Suppressor macrophage treated with lipopolysaccharide for 4 hours (primary cell): ENCODE measurements around the gene CD300LB.
"Not testable (repeated sequence)": the region's sequence is repeated elsewhere in the genome, so short reads cannot be mapped to it uniquely, and the experiment has no call there.

ENCODE experiments used
- DNase-seq: peaks from one replicate; pipeline ENCODE4 v3.0.0-alpha.2; 2020

Gene CD300LB

DNA sequence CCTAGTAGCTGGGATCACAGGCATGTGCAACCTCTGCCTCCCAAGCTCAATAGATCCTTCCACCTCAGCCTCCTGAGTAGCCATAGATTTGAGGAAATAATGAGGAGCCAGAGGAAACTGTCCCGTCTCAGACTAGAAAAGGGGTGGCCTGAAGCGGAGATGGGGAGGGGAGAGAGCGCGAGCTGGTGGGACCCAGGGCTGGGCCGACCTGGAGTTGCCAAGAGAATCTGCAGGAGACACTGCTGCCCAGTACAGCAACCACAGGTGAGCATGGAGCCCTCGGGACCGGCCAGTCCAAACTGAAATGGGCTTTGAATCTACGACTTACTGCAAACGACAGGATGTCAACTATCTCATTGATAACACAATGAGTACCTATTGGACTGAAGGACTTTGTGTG, 40.6 kb downstream of the CD300LB start:
- DNase-seq, result no peak

DNA sequence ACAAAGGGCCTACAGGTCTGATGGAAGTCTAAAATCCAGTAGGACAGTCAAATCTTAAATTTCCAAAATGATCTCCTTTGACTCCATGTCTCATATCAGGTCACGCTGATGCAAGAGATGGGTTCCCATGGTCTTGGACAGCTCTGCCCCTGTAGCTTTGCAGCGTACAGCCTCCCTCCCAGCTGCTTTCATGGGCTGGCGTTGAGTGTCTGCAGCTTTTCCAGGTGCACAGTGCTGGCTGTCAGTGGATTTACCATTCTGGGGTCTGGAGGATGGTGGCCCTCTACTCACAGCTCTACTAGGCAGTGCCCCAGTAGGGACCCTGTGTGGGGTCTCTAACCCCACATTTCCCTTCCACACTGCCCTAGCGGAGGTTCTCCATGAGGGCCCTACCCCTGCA, 43.0 kb downstream of the CD300LB start:
- not testable (repeated sequence) for DNase-seq

DNA sequence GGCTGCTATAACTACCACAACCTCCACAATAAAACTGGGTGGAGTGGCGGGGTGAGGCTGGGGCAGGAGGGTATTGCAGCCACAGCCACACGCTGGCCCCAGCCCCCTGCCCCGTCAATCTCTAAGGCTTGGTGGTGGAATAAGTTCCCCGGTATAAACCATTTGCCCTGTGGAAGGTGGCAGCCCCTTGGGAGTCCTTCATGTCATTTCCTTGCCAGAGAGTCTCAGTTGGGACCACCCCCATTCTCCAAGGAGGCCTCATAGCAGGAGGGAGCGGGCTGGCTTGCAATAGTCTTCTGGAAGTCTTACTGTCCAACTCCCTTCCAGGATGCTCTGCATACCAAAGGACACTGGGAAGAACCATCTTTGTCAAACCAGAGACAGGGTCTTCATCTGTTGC, 45.4 kb downstream of the CD300LB start:
- DNase-seq, result no peak

DNA sequence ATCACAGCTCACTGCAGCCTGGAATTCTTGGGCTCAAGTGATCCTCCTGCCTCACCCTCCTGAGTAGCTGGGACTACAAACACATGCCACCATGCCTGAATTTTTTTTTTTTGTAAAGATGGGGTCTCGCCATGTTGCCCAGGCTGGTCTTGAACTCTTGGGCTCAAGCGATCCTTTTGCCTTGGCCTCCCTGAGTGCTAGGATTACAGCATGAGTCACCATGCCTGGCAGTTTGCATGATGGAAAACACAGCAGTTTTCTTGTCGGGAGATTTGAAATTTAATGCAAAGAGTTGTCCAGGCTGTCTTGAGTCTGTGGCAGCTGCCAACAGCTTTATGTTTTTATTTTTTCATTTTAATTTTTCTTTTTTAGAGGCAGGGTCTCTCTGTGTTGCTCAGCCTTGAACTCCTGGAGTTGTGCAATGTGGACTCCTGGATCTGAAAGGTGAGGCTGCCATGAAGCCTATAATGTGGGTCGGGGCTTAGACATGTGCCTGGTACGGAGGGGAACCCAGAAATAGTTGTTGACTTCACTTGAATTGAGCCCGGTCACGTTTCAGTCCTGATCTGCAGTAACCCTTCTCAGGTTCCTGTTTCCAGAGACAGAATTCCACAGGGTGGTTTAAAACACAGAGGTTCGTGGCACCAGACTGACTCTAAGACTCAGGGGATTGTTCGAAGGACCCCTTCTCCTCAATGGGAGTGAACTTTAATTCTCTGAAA, 46.1 kb downstream of the CD300LB start:
- DNase-seq, result no peak

DNA sequence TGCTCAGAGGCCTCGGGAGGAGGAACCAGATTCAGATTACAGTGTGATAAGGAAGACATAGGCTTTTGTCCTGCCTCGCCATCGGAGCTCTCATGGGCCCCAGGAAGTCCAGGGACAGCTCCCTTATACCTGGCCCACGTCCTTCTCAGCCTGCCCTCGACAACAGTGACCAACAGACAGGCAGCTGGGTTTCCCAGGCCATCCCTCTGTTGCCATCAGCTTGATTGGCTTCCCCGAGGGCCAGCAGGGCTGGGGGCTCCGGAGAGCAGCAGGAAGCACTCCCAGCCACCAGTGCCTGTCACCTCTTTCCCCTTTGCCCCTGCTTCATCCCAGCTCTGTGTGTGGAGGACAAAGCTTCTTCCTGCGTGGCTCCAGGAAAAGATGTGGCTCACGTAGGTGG, 47.2 kb downstream of the CD300LB start:
- DNase-seq, result no peak

DNA sequence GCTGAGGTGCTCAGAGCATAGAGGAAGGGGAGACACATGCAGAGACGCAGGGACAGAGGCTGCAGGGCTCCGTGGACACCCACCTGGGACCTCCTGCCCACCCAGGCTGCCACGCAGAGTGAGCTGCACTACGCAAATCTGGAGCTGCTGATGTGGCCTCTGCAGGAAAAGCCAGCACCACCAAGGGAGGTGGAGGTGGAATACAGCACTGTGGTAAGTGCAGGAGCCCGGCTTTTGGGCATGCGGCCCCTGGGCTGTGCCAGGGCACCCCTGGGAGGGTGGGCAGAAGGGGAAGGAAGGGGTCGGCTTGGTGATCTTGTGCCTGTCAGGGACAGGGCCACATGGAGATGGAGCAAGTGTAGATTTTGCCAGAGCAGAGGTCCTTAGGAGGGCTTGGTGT, 49.7 kb downstream of the CD300LB start:
- DNase-seq, result no peak

DNA sequence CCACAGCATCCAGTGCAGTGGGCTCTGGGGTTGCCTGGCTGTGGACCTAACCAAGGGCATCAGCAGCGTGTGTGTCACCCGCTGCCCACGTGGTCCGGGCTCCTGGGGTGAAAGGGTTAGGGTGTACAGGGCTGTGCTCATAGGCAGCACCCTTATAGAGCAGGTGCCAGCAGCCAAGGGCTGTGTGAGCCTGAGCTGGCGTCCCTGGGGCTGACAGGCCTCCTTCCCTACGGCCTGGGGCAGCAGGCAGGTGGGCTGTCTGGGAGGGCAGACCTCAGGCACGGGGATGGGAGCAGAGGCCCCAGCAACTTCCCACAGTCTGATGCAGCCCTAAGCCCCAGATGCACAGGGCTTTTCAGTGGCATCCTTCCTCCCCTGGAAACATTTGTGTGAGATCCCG, 51.0 kb downstream of the CD300LB start:
- DNase-seq, result no peak

DNA sequence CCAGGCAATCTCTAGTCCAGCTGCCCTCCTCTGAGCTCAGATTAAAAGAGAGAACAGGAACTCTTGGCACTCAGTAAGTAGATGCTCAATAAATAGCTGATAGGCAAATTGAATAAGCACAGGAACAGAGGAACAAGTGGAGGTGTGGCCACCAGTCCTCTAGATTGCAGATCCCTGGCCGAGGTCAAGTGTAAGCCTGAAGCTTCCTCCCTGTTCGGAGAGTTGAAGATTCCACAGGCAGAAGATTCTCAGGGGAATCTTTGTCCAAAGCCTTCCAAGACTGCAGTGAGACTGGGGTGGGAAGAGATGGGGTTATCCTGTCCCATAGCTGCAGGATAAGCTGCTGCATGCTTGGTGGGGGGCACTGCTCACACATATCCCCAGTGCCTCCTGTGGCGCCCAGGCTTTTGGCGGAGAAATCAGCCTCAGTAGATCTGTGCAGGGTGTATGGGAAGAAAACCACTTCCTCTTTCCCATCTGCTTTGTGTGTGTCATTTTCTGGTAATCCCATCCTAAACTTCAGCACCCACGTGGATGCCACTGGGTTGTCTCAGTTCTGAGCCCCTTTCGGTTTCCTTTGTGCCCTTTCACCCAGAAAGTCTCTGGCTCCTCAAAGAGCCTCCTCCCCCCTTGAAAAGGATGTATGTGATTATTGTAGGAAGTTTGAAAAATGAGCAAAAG, 52.7 kb downstream of the CD300LB start:
- DNase-seq, result peak; percentile 96

DNA sequence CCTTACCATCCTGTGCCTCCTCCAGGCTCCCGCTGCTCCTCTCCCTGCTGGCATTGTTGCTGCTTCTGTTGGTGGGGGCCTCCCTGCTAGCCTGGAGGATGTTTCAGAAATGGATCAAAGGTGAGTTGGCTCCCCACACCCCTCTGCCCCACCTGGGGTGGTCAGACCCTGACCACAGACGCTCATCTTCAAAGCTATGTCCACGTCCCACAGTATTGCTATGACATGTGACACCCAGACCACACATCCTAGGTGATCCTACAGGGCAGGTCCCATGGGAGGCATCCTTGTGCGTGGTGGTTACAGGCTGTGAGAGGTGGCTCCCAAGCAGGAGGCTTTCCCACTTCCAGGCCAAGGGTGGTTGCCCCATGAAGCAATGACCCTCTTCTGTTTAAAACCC, 53.9 kb downstream of the CD300LB start:
- DNase-seq, result no peak

DNA sequence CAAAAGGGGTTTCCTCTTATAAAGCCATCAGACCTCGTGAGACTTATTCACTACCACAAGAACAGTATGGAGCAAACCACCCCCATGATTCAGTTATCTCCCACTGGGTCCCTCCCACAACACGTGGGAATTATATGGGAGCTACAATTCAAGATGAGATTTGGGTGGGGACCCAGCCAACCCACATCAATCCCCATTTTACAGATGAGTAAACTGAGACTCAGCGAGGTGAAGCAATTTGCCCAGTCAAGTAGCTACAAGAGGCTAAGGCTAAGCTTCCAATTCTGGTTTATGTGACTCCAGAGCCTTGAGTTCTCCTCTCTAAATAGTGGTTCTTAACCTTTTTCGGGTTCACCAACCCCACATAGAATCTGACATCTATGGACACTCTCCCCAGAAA, 56.1 kb downstream of the CD300LB start:
- DNase-seq, result no peak

DNA sequence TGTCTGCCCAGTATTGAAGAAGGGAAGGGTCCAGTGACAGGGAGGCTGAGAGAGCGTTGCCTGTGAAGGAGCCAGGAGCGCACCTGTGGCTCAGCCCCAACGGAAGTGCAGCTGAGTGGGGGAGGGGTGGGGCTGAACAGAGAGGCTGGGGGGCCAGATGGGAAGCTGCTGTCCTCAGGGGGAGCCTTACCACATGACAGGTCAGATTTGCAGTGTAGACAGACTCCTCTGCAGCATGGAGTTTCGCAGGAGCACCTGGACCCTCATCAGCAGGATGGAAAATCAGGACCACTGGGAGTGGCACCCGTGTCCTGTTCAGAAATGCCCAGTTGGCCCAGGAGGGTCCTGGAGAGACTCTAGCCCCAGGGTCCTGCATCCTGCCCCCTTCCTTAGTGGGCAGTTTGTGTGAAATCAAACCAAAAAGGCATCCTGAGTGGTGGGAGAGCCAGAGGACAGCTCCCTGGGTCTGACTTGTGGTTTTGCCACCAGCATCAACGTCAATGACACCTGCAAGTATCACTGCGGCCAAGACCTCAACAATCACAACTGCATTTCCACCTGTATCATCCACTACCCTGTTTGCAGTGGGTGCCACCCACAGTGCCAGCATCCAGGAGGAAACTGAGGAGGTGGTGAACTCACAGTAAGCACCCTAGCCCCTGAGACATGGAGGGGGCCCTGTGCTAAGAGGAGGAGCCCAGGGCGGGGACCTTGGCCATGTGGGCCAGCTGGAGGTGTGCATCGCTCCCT, 57.1 kb downstream of the CD300LB start:
- no peak for DNase-seq

DNA sequence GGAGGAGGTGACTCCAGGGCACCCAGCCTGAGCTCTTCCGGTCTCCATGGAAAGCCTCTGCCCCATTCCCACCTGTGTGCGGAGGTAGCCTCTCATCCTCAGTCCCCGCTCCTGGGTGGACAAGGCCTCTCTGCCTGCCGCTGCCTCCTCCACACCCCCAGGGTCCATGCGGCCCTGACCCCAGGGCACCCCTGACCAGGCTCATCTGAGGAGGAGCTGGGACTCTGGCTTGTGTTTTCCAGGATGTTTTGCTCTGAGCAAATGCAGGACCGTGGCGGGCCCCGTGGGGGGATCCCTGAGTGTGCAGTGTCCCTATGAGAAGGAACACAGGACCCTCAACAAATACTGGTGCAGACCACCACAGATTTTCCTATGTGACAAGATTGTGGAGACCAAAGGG, 58.0 kb downstream of the CD300LB start:
- DNase-seq, result no peak

DNA sequence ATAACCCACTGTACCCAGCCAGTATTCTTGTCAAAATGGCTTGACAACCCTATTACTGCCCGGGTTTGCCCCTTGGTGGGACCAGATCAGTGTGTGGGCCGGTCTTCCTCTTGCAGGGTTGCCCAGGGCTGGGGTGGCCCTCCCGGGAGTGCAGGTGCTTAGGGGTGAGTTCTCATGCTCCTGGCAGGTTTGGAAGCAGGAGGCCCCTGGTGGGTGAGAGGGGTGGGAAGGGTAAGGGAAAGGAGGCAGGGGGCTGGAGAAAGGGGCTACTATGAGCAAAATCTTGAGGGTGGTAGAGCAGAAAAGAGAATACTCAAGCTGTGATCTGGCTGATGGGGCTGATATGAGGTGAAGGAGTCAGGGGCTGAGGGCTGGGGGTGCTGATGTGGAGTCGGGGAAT, 58.4 kb downstream of the CD300LB start:
- no peak for DNase-seq

DNA sequence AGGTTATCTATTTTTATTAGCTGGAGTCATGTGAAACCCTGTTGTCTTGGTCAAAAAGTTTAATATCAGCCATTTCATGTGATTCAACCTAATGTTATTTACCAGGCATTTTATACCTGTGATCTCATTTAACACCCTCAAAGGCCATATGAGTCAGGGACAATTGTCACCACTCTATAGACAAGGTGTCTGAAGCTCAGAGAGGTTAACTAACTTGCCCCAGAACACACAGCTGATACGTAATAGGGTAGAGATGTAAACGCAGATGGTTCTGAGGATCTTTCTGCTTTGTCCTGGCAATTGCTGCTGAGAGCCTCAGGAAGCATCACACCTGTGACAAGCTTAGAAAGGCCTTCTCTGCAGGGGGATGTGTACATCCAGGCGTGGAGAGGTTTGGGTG, 59.9 kb downstream of the CD300LB start:
- DNase-seq, result no peak
